ENCODE results near the gene ABCC1.

DNA sequence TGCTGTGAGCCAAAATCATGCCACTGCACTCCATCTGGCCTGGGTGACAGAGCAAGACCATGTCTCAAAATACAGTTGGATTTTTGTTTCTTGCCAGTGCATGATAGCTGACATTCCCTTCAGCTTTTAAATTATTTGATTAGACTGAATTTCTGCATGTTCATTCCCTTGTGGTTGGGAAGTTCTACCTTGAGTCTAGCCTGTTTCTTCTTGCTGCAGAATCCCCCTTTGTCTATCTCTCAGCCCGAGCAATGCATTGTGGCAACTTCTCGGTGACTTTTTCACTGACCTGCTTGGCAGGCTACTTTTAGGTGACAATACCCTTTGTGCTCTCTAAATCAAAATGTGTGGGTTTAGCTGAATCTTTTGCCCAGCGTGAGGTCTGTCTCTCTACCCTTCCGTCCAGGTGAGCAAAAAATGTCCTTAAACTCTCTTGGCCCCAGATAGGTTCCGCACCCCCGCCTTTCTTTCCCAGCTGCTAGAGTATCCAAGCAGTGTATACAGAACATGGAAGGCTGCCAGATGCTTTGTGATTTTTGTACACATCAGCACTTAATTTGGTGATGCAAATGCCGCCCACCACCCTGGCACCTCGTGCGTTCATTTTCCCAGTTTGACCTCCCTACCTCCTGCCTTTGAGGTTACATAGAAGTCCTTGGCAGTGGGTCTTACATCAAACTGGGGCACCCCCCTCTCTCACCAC lies 143.7 kb downstream of the ABCC1 start:
- TF ChIP-seq GTF2F1 (IDR thresholded peaks at IDR 0.05; ENCODE audit: borderline replicate concordance, low read depth, low read length) (no peak), BCL11A (IDR thresholded peaks at IDR 0.05; ENCODE audit: low read depth in 2 of 2, low read length in 2 of 2) (no peak), PHF8 (conservative IDR thresholded peaks at IDR 0.05; ENCODE audit: low read depth, low read length) (no peak), POLR2A (IDR thresholded peaks at IDR 0.05; ENCODE audit: control extremely low read depth in 1 of 2, low read depth in 2 of 2, low read length in 2 of 2) (no peak)
